Measurements from ENCODE around the gene UPK1B.

GRCh38 chr3:119160815-119161214 lies 12.6 kb upstream of the UPK1B start:
- TF ChIP-seq, protein P1, sequence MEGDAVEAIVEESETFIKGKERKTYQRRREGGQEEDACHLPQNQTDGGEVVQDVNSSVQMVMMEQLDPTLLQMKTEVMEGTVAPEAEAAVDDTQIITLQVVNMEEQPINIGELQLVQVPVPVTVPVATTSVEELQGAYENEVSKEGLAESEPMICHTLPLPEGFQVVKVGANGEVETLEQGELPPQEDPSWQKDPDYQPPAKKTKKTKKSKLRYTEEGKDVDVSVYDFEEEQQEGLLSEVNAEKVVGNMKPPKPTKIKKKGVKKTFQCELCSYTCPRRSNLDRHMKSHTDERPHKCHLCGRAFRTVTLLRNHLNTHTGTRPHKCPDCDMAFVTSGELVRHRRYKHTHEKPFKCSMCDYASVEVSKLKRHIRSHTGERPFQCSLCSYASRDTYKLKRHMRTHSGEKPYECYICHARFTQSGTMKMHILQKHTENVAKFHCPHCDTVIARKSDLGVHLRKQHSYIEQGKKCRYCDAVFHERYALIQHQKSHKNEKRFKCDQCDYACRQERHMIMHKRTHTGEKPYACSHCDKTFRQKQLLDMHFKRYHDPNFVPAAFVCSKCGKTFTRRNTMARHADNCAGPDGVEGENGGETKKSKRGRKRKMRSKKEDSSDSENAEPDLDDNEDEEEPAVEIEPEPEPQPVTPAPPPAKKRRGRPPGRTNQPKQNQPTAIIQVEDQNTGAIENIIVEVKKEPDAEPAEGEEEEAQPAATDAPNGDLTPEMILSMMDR (IDR thresholded peaks at IDR 0.05; ENCODE audit: insufficient read depth, low read depth, low read length) = no peak
- no peak for TF ChIP-seq EZH2 (IDR thresholded peaks at IDR 0.05; ENCODE audit: insufficient read depth, low read length)

Measured in astrocyte (in vitro differentiated cells and primary cell).